ENCODE results near the gene UNC79. TPM values are rescaled to one million over a fixed set of nuclear protein-coding genes. Genes with fewer than 3 reads are reported as not detected.

Gene UNC79
- total and polyA plus RNA-seq, 11 donors = 0.04 to 0.58 (median 0.42) TPM

DNA sequence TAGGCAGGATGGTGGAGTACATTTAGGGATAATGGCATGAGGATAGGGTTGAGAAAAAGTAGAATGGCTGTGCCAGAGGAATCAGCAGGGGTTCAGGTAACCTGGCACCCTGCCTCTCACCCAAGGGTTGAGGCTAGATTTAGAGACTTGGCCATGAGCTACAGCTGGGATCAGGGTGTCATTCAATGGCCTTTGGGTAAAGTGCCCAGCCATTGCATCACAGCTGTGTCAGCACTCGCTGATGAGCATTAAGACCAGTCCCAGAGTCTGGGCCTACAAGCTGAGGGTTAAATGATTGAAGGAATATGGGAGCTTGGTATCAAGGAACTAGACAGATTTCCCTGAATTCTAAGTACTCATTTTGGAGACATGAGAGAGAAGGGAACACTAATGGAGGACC lies 243.6 kb downstream of the UNC79 start:
- H3K4me3 ChIP-seq = no peak overlapping the region
- H3K4me1 ChIP-seq = no peaks in the 10 kb centered on the region
- H3K27ac ChIP-seq = no peak overlapping the region
- DNase-seq (no peak), ATAC-seq (no peak)
- H3K36me3 ChIP-seq = no peaks in the 10 kb centered on the region
- TF ChIP-seq POLR2A (IDR thresholded peaks at IDR 0.05) = no peak
- TF ChIP-seq, protein P1, sequence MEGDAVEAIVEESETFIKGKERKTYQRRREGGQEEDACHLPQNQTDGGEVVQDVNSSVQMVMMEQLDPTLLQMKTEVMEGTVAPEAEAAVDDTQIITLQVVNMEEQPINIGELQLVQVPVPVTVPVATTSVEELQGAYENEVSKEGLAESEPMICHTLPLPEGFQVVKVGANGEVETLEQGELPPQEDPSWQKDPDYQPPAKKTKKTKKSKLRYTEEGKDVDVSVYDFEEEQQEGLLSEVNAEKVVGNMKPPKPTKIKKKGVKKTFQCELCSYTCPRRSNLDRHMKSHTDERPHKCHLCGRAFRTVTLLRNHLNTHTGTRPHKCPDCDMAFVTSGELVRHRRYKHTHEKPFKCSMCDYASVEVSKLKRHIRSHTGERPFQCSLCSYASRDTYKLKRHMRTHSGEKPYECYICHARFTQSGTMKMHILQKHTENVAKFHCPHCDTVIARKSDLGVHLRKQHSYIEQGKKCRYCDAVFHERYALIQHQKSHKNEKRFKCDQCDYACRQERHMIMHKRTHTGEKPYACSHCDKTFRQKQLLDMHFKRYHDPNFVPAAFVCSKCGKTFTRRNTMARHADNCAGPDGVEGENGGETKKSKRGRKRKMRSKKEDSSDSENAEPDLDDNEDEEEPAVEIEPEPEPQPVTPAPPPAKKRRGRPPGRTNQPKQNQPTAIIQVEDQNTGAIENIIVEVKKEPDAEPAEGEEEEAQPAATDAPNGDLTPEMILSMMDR (IDR thresholded peaks at IDR 0.05) = no peak
- no peaks in the 10 kb centered on the region for H3K9me3 ChIP-seq
- WGBS, 4 donors = 83 to 100% (median 95%) methylated on average over 1 of the region's 1 CpG
- H3K27me3 ChIP-seq = no peaks in the 10 kb centered on the region
- intact Hi-C loops (cut with DNase I) = no loop called here

DNA sequence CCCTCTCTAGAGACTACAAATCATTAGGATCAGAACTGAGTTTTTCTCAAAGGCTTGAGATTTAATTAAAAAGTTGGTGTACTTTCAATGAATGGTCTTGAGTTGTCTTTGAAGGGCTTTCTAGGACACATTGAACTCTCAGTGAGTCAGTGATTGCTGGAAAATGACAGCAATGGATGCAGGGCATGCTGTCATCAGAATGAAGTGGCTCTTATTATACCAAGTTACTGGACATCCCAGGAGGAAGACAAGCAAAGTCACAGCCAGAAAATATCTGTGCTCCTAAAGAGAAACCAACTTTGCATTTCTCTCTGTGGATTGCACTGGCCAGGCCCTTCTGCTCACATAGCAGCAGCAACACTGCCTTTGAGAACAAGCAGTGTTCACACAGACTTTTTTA lies 244.9 kb downstream of the UNC79 start:
- peaks cover 0 to 6% (median 0%) of the 10 kb centered on the region in 9 donors for H3K27me3 ChIP-seq
- ATAC-seq (peak in 3 of 4 donors; percentile 55 to 80 (median 77)), DNase-seq (no peak)
- intact Hi-C loops (cut with DNase I) = no loop called here
- no peaks in the 10 kb centered on the region for H3K9me3 ChIP-seq
- H3K27ac ChIP-seq = no peak overlapping the region
- no peaks in the 10 kb centered on the region for H3K4me1 ChIP-seq
- H3K36me3 ChIP-seq = no peaks in the 10 kb centered on the region
- no peak overlapping the region for H3K4me3 ChIP-seq
- TF ChIP-seq, protein P1 (IDR thresholded peaks at IDR 0.05) = no peak
- no peak for TF ChIP-seq POLR2A (IDR thresholded peaks at IDR 0.05)

DNA sequence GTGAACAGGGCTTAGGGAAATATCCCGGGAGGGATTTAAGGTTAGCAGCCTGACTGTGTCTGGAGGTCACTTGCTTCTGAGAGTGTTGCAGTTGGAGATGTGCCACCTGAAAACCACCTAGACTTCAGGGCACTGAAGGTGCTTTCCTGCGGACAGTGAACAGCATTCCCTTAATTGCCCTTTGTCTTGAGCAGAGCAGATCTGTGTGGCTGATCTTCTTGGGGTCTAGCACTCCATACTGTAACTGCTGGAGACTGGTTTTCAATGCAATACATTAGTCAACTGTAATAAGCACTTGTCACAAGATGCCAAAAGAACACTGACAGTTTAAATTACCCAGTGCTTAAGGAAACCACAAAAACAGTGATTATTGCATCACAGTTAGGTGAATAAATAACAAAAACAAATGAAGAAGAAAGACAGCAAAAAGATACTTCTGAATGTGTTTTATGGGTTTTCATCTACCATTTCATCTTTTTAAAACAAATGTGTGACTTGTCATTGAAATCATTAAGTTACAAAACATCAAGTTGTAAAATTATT lies 245.7 kb downstream of the UNC79 start:
- Histone ChIP-seq H3K27ac (no peak overlapping the region), H3K9me3 (no peaks in the 10 kb centered on the region), H3K36me3 (no peaks in the 10 kb centered on the region), H3K4me3 (no peak overlapping the region), H3K27me3 (peaks cover 0 to 6% (median 0%) of the 10 kb centered on the region in 9 donors), H3K4me1 (no peaks in the 10 kb centered on the region)
- WGBS, 4 donors = 83 to 93% (median 86%) methylated on average over 2 of the region's 2 CpGs
- no peak for TF ChIP-seq POLR2A (IDR thresholded peaks at IDR 0.05)
- TF ChIP-seq, protein P1 (IDR thresholded peaks at IDR 0.05) = no peak
- intact Hi-C loops (cut with DNase I) = no loop called here
- DNase-seq (no peak), ATAC-seq (no peak)

DNA sequence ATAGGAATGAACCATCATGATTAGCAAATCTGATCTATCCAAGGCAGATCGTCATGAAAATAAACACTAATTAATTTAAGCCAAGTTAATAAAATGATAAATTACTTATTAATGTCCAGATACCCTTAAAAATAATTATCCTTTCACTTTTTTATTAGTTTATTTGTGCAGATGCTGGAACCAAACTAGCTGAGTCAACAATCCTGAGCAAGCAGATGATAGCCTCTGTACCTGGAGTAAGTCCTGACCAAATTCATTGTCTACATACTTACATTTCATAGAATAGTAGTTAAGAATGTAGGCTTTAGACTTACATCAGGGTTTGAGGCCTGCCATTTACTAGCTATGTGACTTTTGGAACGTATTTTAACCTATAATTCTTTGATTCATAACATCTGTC lies 251.7 kb downstream of the UNC79 start:
- ATAC-seq = no peak
- H3K4me1 ChIP-seq = no peaks in the 10 kb centered on the region

More for the DNA sequence above, 251.7 kb downstream of the UNC79 start:
- DNase-seq = no peak
- peaks cover 0 to 10% (median 0%) of the 10 kb centered on the region in 9 donors for H3K27me3 ChIP-seq
- intact Hi-C loops (cut with DNase I) = no loop called here
- no peak overlapping the region for H3K27ac ChIP-seq
- no peak for TF ChIP-seq POLR2A (IDR thresholded peaks at IDR 0.05)
- TF ChIP-seq, protein P1 (IDR thresholded peaks at IDR 0.05) = no peak
- no peaks in the 10 kb centered on the region for H3K36me3 ChIP-seq
- no peak overlapping the region for H3K4me3 ChIP-seq
- H3K9me3 ChIP-seq = no peaks in the 10 kb centered on the region
- WGBS, 4 donors = 73 to 85% (median 82%) methylated on average over 2 of the region's 2 CpGs

All from heart left ventricle (tissue), 16 donors.